GM12891 (cell line): ENCODE data around the gene MYO15A. TPM values are rescaled to one million over a fixed set of nuclear protein-coding genes. Genes with fewer than 3 reads are reported as not detected.

ENCODE experiments used
- DNase-seq: peaks from one replicate; pipeline ENCODE4 v3.0.0; 2011; ENCODE audit warnings: low spot score; ENCODE audit not compliant: insufficient read length
- FAIRE-seq: peaks from 2 replicates; lab custom pipeline; 2011; peaks lifted over from hg19 to GRCh38; lab: Jason Lieb, UNC
- PAX5 ChIP-seq: IDR thresholded peaks from 2 replicates; pipeline ENCODE4 v1.6.1; 2011; ENCODE audit warnings: low read length, moderate library complexity, mild to moderate bottlenecking; ENCODE audit not compliant: insufficient read depth, severe bottlenecking
- POLR2A ChIP-seq: IDR thresholded peaks from 2 replicates; pipeline ENCODE4 v1.6.1; 2011; ENCODE audit warnings: low read depth, low read length, control low read depth
- POLR2AphosphoS5 ChIP-seq: IDR thresholded peaks from 2 replicates; pipeline ENCODE4 v1.6.1; 2011; ENCODE audit warnings: low read depth, low read length, control low read depth
- POU2F2 ChIP-seq: IDR thresholded peaks from 2 replicates; pipeline ENCODE4 v1.6.1; 2011; ENCODE audit warnings: low read depth, mild to moderate bottlenecking, control low read depth, low read length, moderate library complexity
- SPI1 ChIP-seq: IDR thresholded peaks from 2 replicates; pipeline ENCODE4 v1.6.1; 2011; ENCODE audit warnings: low read depth, low read length, control low read depth
- TAF1 ChIP-seq: IDR thresholded peaks from 2 replicates; pipeline ENCODE4 v1.6.1; 2011; ENCODE audit warnings: low read depth, low read length, control low read depth
- polyA plus RNA-seq: library from polyadenylated mRNA; unstranded; fragments of >200 nt; gene quantifications from one replicate; pipeline ENCODE4 v1.2.1, GENCODE V29; 2012; ENCODE audit warnings: low read depth, missing spikeins, inconsistent platforms; ENCODE audit not compliant: missing spikeins

MYO15A gene
- polyA plus RNA-seq, result 1.2 TPM

GRCh38 chr17:18108401-18109312 lies at the start of gene MYO15A:
Gene MYO15A (plus strand): TSS chr17:18108756. CDS start chr17:18118801, 10,045 bp downstream.
- TF ChIP-seq SPI1, result no peak
- no peak for TF ChIP-seq POLR2AphosphoS5
- no peak for TF ChIP-seq POLR2A
- FAIRE-seq (no peak), DNase-seq (no peak)

- FAIRE-seq (no peak), DNase-seq (no peak)
- no peak for TF ChIP-seq PAX5
- TF ChIP-seq POLR2AphosphoS5, result no peak
- TF ChIP-seq POU2F2, result no peak
- no peak for TF ChIP-seq TAF1
- no peak for TF ChIP-seq POLR2A
- no peak for TF ChIP-seq SPI1
These were observed 49.3 kb upstream of the MYO15A start for GRCh38 chr17:18059283-18059682.

GRCh38 chr17:18064053-18064452 lies 44.5 kb upstream of the MYO15A start:
- TF ChIP-seq POLR2A (no peak), TAF1 (no peak), POU2F2 (no peak), PAX5 (no peak), POLR2AphosphoS5 (no peak), SPI1 (no peak)
- DNase-seq, result no peak
- FAIRE-seq, result no peak

GRCh38 chr17:18065546-18065945 lies 43.0 kb upstream of the MYO15A start:
- TF ChIP-seq SPI1 (no peak), POU2F2 (no peak), POLR2A (no peak), PAX5 (no peak), TAF1 (no peak), POLR2AphosphoS5 (no peak)
- FAIRE-seq (no peak), DNase-seq (no peak)

GRCh38 chr17:18066866-18067265 lies 41.7 kb upstream of the MYO15A start:
- TF ChIP-seq SPI1, result no peak
- TF ChIP-seq POLR2A, result no peak
- no peak for TF ChIP-seq PAX5
- TF ChIP-seq POU2F2, result no peak
- no peak for TF ChIP-seq TAF1
- no peak for TF ChIP-seq POLR2AphosphoS5
- FAIRE-seq (no peak), DNase-seq (no peak)

- DNase-seq, result no peak
- no peak for FAIRE-seq
- TF ChIP-seq TAF1, result no peak
- TF ChIP-seq POLR2A, result no peak
- no peak for TF ChIP-seq PAX5
- no peak for TF ChIP-seq POLR2AphosphoS5
- no peak for TF ChIP-seq SPI1
- no peak for TF ChIP-seq POU2F2
These were observed 39.5 kb upstream of the MYO15A start for GRCh38 chr17:18069101-18069500.

GRCh38 chr17:18070861-18071340 lies 37.7 kb upstream of the MYO15A start:
- DNase-seq (no peak), FAIRE-seq (no peak)
- TF ChIP-seq TAF1 (no peak), PAX5 (no peak), POLR2A (no peak), SPI1 (0 out of 2 replicates have a peak, but pooled peaks have one; percentile 17), POU2F2 (no peak), POLR2AphosphoS5 (no peak)

- TF ChIP-seq POLR2AphosphoS5 (no peak), PAX5 (no peak), POU2F2 (no peak), POLR2A (no peak), TAF1 (no peak), SPI1 (no peak)
- DNase-seq (no peak), FAIRE-seq (no peak)
These were observed 36.8 kb upstream of the MYO15A start for GRCh38 chr17:18071751-18072150.

- FAIRE-seq (no peak), DNase-seq (no peak)
- TF ChIP-seq POLR2A (no peak), TAF1 (no peak), PAX5 (no peak), SPI1 (no peak), POLR2AphosphoS5 (no peak), POU2F2 (no peak)
These were observed 33.8 kb upstream of the MYO15A start for GRCh38 chr17:18074566-18075272.
